Inflammatory macrophage treated with lipopolysaccharide for 1 hour (primary cell): Measurements from ENCODE around the gene PDE3B.
"Not testable (repeated sequence)": the region's sequence is repeated elsewhere in the genome, so short reads cannot be mapped to it uniquely, and the experiment has no call there.

Experiments used
- DNase-seq, 2 donors: peaks; one replicate each; pipeline ENCODE4 v3.0.0-alpha.2; 2020 to 2022

The PDE3B gene

GRCh38 chr11:14819596-14819995 is 176.0 kb downstream of the PDE3B start:
- DNase-seq = no peak

GRCh38 chr11:14821031-14821430 is 177.4 kb downstream of the PDE3B start:
- DNase-seq = no peak

GRCh38 chr11:14826600-14826999 is 183.0 kb downstream of the PDE3B start:
- no peak for DNase-seq

- no peak for DNase-seq
Measured at GRCh38 chr11:14835496-14836492, 192.2 kb downstream of the PDE3B start.

GRCh38 chr11:14842002-14842401 is 198.4 kb downstream of the PDE3B start:
- no peak for DNase-seq

- DNase-seq = no peak
Measured at GRCh38 chr11:14852571-14853177, 209.1 kb downstream of the PDE3B start.

- DNase-seq = no peak
Measured at GRCh38 chr11:14854057-14854456, 210.5 kb downstream of the PDE3B start.

- DNase-seq = no peak
Measured at GRCh38 chr11:14855890-14856289, 212.3 kb downstream of the PDE3B start.

GRCh38 chr11:14857621-14858020 is 214.0 kb downstream of the PDE3B start:
- no peak for DNase-seq

- DNase-seq = no peak
Measured at GRCh38 chr11:14858404-14858803, 214.8 kb downstream of the PDE3B start.

GRCh38 chr11:14860511-14860910 is 216.9 kb downstream of the PDE3B start:
- no peak for DNase-seq

GRCh38 chr11:14861680-14862079 is 218.1 kb downstream of the PDE3B start:
- DNase-seq = no peak

- DNase-seq = not testable (repeated sequence)
Measured at GRCh38 chr11:14863775-14864174, 220.2 kb downstream of the PDE3B start.

GRCh38 chr11:14872032-14872431 is 228.4 kb downstream of the PDE3B start:
- no peak for DNase-seq

- no peak for DNase-seq
Measured at GRCh38 chr11:14873632-14874031, 230.0 kb downstream of the PDE3B start.

GRCh38 chr11:14875163-14875562 is 231.6 kb downstream of the PDE3B start:
- no peak for DNase-seq

GRCh38 chr11:14881576-14882193 is 238.1 kb downstream of the PDE3B start:
- no peak for DNase-seq

- DNase-seq = no peak
Measured at GRCh38 chr11:14882196-14882595, 238.6 kb downstream of the PDE3B start.

- DNase-seq = not testable (repeated sequence)
Measured at GRCh38 chr11:14883683-14884082, 240.1 kb downstream of the PDE3B start.

- no peak for DNase-seq
Measured at GRCh38 chr11:14884667-14885273, 241.2 kb downstream of the PDE3B start.

GRCh38 chr11:14886513-14886912 is 242.9 kb downstream of the PDE3B start:
- no peak for DNase-seq

- peak; percentile 79 to 95 for DNase-seq
Measured at GRCh38 chr11:14891143-14892035, 247.8 kb downstream of the PDE3B start.
